Tibial nerve (tissue), 4 donors: ENCODE results near the gene SLPI.

Experiments
- CTCF ChIP-seq, 5 experiments: fragments of 200-600 bp in 3 of 5; fragments of 450-650 bp in 2 of 5; sonication (generic) in 3 of 5; IDR thresholded peaks; one replicate each; pipeline ENCODE4 v1.5.1; 2016 to 2019; ENCODE audit warnings: antibody characterized with exemption in 5 of 5, mild to moderate bottlenecking in 3 of 5, moderate library complexity in 2 of 5
- EP300 ChIP-seq, 2 donors: sonication (generic); formaldehyde crosslinking; IDR thresholded peaks; one replicate each; pipeline ENCODE4 v1.6.1; 2017; ENCODE audit warnings: antibody characterized with exemption in 2 of 2, mild to moderate bottlenecking in 1 of 2
- POLR2A ChIP-seq, 2 donors: fragments of 450-650 bp; IDR thresholded peaks; one replicate each; pipeline ENCODE4 v1.6.1; 2017; ENCODE audit warnings: antibody characterized with exemption in 2 of 2, mild to moderate bottlenecking in 2 of 2, moderate library complexity in 2 of 2

DNA sequence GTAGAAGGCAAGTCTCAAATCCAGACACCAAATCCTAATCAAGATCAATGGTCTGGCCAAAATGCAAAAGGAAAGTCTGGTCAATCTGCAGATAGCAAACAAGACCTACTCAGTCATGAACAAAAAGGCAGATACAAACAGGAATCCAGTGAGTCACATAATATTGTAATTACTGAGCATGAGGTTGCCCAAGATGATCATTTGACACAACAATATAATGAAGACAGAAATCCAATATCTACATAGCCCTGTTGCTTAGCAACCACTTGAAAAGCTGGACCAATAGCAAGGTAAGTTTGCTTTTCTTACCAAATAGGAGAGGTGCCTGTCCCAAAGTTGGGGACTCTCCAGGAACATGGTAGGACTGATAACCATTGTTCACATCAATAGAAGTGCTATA is 31.2 kb downstream of the SLPI start:
- TF ChIP-seq CTCF (IDR thresholded peaks at IDR 0.05) (no peak), EP300 (IDR thresholded peaks at IDR 0.05) (no peak), POLR2A (IDR thresholded peaks at IDR 0.05) (no peak)
